Raji (cell line): ENCODE data around the gene AKAP1.

Experiments
- POLR2A ChIP-seq: IDR thresholded peaks from 2 replicates; pipeline ENCODE4 v1.6.1; 2011; ENCODE audit warnings: low read depth, low read length, control low read depth; ENCODE audit not compliant: insufficient read depth

The AKAP1 gene

GRCh38 chr17:57084802-57085447, at the start of gene AKAP1:
Gene AKAP1 (plus strand): TSS chr17:57085246. CDS start chr17:57105465, 20,219 bp downstream.
- TF ChIP-seq POLR2A, result peak; percentile 92

DNA sequence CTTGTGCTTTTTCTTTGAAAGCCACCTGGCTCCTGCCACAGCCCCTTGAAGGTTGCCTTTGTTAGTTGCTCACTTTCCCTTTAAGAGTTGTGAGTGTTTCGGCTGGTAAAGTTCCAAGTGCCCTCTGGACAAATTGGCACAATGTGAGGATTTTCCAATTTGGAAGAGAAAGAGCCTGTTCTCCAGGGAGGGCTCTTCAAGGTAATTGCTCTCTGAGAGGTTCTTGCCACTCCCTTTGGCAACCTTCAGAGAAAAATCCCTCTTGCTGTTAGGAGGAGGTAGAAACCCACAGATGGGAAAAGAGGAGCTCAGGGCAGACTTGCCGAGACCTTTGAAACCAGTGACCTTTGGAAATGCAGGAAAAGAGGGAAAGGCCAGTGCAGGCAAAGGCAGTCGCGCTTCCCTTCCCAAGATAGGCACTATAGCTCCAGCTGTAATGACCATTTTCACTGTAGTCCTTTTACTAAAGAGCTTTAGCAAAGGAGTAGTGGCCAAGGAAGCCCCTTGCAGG, 49.0 kb upstream of the AKAP1 start:
- no peak for TF ChIP-seq POLR2A

DNA sequence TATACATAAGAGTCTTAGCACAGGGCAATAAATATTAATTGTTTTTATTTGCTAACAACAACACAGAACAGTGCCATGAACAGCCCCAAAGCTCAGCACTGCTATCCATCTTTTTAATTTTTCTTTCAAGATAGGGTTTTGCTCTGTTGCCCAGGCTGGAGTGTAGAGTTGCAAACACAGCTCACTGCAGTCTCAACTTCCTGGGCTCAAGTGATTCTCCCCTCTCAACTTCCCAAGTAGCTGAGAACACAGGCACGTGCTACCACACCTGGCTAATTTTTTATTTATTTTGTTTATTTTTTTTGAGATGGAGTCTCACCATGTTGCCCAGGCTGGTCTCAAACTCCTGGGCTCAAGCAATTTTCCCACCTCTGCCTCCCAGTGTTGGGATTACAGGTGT, 47.6 kb upstream of the AKAP1 start:
- no peak for TF ChIP-seq POLR2A

DNA sequence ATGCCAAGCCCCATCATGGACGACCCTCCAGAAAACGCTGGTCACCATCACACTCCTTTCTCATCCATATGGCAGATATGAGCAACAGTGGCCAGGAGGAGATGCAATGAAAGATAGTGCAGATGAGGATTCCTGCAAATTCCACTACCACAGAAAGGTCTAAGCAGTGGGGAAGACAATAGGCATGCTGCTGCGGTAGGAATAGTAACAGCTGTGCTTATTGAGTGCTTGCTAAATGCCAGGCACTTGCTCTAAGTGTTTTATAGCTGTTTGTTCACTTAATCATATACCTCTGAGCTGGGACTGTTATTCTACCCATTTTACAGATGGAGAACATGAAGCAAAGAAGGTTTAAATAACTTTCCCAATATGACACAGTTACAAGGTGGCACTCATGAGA, 46.6 kb upstream of the AKAP1 start:
- TF ChIP-seq POLR2A, result no peak

- TF ChIP-seq POLR2A, result no peak
Observed at GRCh38 chr17:57040571-57040970, 44.5 kb upstream of the AKAP1 start.

GRCh38 chr17:57043276-57043675, 41.8 kb upstream of the AKAP1 start:
- TF ChIP-seq POLR2A, result no peak

DNA sequence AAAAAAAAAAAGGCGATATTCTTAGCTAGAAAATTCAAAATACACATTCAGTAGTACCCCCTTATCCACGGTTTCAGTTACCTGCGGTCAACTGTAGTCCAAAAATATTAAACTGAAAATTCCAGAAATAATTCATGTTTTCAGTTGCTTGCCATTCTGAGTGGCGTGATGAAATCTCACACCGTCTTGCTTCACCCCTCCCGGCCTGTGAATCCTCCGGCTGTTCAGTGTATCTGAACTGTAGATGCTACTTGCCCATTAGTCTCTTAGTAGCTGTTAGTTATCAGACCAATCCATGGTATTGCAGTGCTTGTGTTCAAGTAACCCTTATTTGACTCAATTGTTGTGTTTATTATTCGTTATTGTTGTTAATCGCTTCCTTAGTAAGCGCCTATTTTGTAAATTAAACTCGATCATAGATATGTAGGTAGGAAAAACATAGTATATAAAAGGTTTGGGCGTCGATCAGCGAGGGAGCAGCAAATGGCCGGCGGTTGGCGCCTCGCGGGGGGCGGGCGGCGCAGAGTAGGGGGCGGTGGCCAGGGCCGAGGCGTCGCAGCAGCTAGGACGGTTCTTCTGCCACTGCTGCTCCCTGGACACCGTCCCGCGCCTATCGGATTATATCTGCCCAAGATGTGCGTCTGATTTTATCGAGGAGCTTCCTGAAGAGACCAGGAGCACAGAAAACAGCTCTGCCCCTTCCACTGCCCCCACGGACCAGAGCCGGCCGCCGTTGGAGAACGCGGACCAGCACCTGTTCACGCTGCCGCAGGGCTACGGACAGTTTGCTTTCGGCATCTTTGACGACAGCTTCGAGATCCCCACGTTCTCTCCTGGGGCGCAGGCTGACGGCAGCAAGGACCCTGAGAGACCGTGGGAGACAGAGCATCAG, 39.8 kb upstream of the AKAP1 start:
- TF ChIP-seq POLR2A, result no peak

- no peak for TF ChIP-seq POLR2A
Observed at GRCh38 chr17:57045868-57046704, 39.0 kb upstream of the AKAP1 start.

- no peak for TF ChIP-seq POLR2A
Observed at GRCh38 chr17:57046749-57047148, 38.3 kb upstream of the AKAP1 start.

DNA sequence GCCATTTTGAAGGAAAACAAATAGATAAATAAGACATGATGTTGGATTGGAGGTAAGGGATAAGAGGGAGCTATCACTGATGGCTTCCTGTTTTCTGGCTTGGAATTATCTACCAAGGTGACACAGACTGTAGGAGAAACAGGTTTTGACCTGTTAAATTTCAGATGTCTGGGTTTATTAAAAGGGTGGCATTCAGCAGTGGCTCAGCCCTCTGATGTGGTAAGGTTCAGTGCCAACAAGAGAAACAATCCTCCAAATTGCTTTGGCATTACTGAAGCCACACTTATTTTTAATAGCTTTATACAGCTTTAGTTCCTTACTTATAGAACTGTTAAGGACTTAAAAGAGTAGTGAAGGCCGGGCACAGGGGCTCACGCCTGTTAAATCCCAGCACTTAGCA, 37.0 kb upstream of the AKAP1 start:
- no peak for TF ChIP-seq POLR2A

DNA sequence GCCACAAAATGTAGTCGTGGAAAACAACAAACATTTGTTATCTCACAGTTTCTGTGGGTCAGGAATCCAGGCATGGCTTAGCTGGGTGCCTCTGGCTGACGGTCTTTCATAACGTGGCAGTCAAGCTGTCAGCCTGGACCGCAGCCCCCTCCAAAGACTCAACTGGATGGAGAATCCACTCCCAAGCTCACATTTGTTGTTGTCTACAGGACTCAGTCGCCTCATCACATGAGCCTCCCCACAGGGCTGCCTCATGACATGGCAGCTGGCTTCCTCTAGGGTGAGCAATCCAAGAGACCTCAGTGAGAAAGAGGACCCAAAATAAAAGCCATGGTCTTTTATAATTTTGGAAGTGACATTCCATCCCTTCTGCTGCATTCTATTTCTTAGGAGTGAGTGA, 34.7 kb upstream of the AKAP1 start:
- TF ChIP-seq POLR2A, result no peak

- TF ChIP-seq POLR2A, result no peak
Observed at GRCh38 chr17:57051886-57052361, 33.1 kb upstream of the AKAP1 start.

DNA sequence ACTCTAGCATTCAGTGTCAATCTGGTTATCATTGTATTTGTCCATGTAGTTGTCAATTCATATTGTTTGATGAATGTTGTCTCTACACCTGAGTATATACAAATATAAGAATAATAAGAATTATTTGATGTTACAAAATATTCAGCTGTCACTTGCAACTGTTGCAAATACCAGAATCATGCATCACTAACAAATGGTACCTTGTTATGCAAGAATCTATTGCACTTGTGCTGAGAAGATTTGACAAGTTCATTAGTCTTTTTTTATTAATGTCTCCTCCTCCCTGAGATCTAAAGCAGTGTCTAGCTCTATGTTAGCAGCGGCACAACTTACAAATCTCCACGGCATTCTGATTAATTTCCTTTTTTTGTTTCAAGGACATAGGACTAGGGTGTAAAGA, 22.2 kb upstream of the AKAP1 start:
- TF ChIP-seq POLR2A, result no peak

GRCh38 chr17:57067162-57067561, 17.9 kb upstream of the AKAP1 start:
- TF ChIP-seq POLR2A, result no peak

- no peak for TF ChIP-seq POLR2A
Observed at GRCh38 chr17:57067781-57068180, 17.3 kb upstream of the AKAP1 start.
